ENCODE data around the gene ADORA2A.

- TF ChIP-seq RELA (CRISPR knock-in tag; IDR thresholded peaks at IDR 0.05; ENCODE audit: borderline replicate concordance) (no peak), ZNF416 (CRISPR knock-in tag; IDR thresholded peaks at IDR 0.05) (no peak), E2F4 (CRISPR knock-in tag; IDR thresholded peaks at IDR 0.05; ENCODE audit: borderline replicate concordance, low read depth) (no peak), ATF1 (CRISPR knock-in tag; IDR thresholded peaks at IDR 0.05) (no peak)
Measured at GRCh38 chr22:24380905-24381230, 46.5 kb upstream of the ADORA2A start.

Measured in WTC11 (cell line).